ENCODE data around the gene RTP4. TPM values are rescaled to one million over a fixed set of nuclear protein-coding genes. Genes with fewer than 3 reads are reported as not detected.

The RTP4 gene
- polyA plus RNA-seq, 3 donors: 1.7 to 6.6 (median 3.3) TPM

GRCh38 chr3:187385296-187385695, 17.1 kb downstream of the RTP4 start:
- Histone ChIP-seq H3K9ac (ENCODE audit: insufficient read depth, low read length, poor library complexity, severe bottlenecking) (no peak overlapping the region), H3K79me2 (ENCODE audit: insufficient read depth, low read length) (no peaks in the 10 kb centered on the region), H3K27ac (ENCODE audit: low read depth in 1 of 2, low read length in 2 of 2) (no peak overlapping the region), H3K27me3 (ENCODE audit: control insufficient read depth in 2 of 2, insufficient read depth in 2 of 2, low read length in 2 of 2) (no peaks in the 10 kb centered on the region), H3K9me3 (replicated peaks in 1 of 2; ENCODE audit: control insufficient read depth in 1 of 2, insufficient read depth in 1 of 2, low read length in 2 of 2) (no peaks in the 10 kb centered on the region), H3K4me1 (ENCODE audit: control insufficient read depth in 1 of 2, insufficient read depth in 2 of 2, low read length in 2 of 2) (no peaks in the 10 kb centered on the region), H3K36me3 (replicated peaks in 1 of 2; ENCODE audit: control insufficient read depth in 1 of 2, insufficient read depth in 2 of 2, low read length in 2 of 2) (no peaks in the 10 kb centered on the region), H4K20me1 (ENCODE audit: insufficient read depth, low read length) (no peaks in the 10 kb centered on the region), H3K4me3 (replicated peaks in 1 of 3; ENCODE audit: low read depth in 2 of 3, low read length in 3 of 3) (no peak overlapping the region), H2AFZ (ENCODE audit: insufficient read depth, low read depth, low read length, poor library complexity, severe bottlenecking) (no peak overlapping the region), H3K4me2 (replicated peaks; ENCODE audit: extremely low read depth, low read length, poor library complexity, severe bottlenecking) (no peak overlapping the region)
- H3K27me3 Mint-ChIP-seq (ENCODE audit: low read depth in 3 of 3): peaks cover 2 to 10% (median 2%) of the 10 kb centered on the region in 3 donors
- no CpG with 5 or more reads among the region's 1 CpG for WGBS (ENCODE audit: insufficient coverage)
- no peaks in the 10 kb centered on the region for H3K36me3 Mint-ChIP-seq
- no peak overlapping the region for H3K27ac Mint-ChIP-seq
- no peaks in the 10 kb centered on the region for H3K4me1 Mint-ChIP-seq
- peaks cover 0 to 10% (median 3%) of the 10 kb centered on the region in 7 donors for H3K9me3 Mint-ChIP-seq
- no peak for DNase-seq
- H3K4me3 Mint-ChIP-seq: no peak overlapping the region
- intact Hi-C loops (cut with micrococcal nuclease): no loop called here
- TF ChIP-seq, protein P1, sequence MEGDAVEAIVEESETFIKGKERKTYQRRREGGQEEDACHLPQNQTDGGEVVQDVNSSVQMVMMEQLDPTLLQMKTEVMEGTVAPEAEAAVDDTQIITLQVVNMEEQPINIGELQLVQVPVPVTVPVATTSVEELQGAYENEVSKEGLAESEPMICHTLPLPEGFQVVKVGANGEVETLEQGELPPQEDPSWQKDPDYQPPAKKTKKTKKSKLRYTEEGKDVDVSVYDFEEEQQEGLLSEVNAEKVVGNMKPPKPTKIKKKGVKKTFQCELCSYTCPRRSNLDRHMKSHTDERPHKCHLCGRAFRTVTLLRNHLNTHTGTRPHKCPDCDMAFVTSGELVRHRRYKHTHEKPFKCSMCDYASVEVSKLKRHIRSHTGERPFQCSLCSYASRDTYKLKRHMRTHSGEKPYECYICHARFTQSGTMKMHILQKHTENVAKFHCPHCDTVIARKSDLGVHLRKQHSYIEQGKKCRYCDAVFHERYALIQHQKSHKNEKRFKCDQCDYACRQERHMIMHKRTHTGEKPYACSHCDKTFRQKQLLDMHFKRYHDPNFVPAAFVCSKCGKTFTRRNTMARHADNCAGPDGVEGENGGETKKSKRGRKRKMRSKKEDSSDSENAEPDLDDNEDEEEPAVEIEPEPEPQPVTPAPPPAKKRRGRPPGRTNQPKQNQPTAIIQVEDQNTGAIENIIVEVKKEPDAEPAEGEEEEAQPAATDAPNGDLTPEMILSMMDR (IDR thresholded peaks at IDR 0.05): no peak

- Histone ChIP-seq H3K4me2 (replicated peaks; ENCODE audit: extremely low read depth, low read length, poor library complexity, severe bottlenecking) (no peak overlapping the region), H3K27me3 (ENCODE audit: control insufficient read depth in 2 of 2, insufficient read depth in 2 of 2, low read length in 2 of 2) (no peaks in the 10 kb centered on the region), H3K9me3 (replicated peaks in 1 of 2; ENCODE audit: control insufficient read depth in 1 of 2, insufficient read depth in 1 of 2, low read length in 2 of 2) (no peaks in the 10 kb centered on the region), H2AFZ (ENCODE audit: insufficient read depth, low read depth, low read length, poor library complexity, severe bottlenecking) (no peak overlapping the region), H3K4me3 (replicated peaks in 1 of 3; ENCODE audit: low read depth in 2 of 3, low read length in 3 of 3) (no peak overlapping the region), H3K9ac (ENCODE audit: insufficient read depth, low read length, poor library complexity, severe bottlenecking) (no peak overlapping the region), H3K27ac (ENCODE audit: low read depth in 1 of 2, low read length in 2 of 2) (no peak overlapping the region), H3K4me1 (ENCODE audit: control insufficient read depth in 1 of 2, insufficient read depth in 2 of 2, low read length in 2 of 2) (no peaks in the 10 kb centered on the region), H4K20me1 (ENCODE audit: insufficient read depth, low read length) (no peaks in the 10 kb centered on the region), H3K36me3 (replicated peaks in 1 of 2; ENCODE audit: control insufficient read depth in 1 of 2, insufficient read depth in 2 of 2, low read length in 2 of 2) (no peaks in the 10 kb centered on the region), H3K79me2 (ENCODE audit: insufficient read depth, low read length) (no peaks in the 10 kb centered on the region)
- H3K9me3 Mint-ChIP-seq: peaks cover 0 to 5% (median 0%) of the 10 kb centered on the region in 7 donors
- H3K36me3 Mint-ChIP-seq: no peaks in the 10 kb centered on the region
- no peak overlapping the region for H3K4me3 Mint-ChIP-seq
- TF ChIP-seq, protein P1 (IDR thresholded peaks at IDR 0.05): no peak
- intact Hi-C loops (cut with micrococcal nuclease): no loop called here
- H3K4me1 Mint-ChIP-seq: no peaks in the 10 kb centered on the region
- no peak overlapping the region for H3K27ac Mint-ChIP-seq
- peaks cover 2 to 7% (median 5%) of the 10 kb centered on the region in 3 donors for H3K27me3 Mint-ChIP-seq (ENCODE audit: low read depth in 3 of 3)
- no peak for DNase-seq
- WGBS (ENCODE audit: insufficient coverage): no CpG with 5 or more reads among the region's 1 CpG
These were observed 28.5 kb downstream of the RTP4 start for GRCh38 chr3:187396661-187397060.

Measured in CD14-positive monocyte (primary cell).